ENCODE results near the gene INPP5A.

DNA sequence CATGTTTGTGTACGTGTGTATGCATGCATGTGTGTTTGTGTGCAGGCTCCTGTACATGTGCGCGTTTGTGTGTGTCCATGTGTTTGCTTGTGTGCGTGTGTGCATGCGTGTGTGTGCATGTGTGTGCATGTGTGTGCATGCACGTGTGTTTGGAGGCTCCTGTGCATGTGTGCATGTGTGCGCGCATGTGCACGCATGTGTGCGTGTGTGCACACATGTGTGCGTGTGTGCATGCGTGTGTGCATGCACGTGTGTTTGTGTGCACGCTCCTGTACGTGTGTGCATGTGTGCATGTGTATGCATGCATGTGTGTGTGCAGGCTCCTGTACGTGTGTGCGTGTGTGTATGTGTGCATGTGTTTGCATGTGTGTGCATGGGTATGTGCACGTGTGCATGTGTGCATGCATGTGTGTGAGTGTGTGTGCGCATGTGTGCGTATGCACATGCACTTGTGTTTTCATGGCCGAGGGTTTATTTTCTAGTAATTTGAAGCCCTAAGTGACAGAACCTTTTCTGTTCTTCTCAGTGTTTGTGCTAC, 59.2 kb downstream of the INPP5A start:
- TF ChIP-seq SPI1 (IDR thresholded peaks at IDR 0.05; ENCODE audit: low read depth, low read length) (no peak), POLR2A (IDR thresholded peaks at IDR 0.05; ENCODE audit: low read depth, low read length) (no peak)
